ENCODE data around the gene MICU1. TPM values are rescaled to one million over a fixed set of nuclear protein-coding genes. Genes with fewer than 3 reads are reported as not detected.

Gene MICU1
- polyA plus RNA-seq, 1 of the 3 experiments (the other 2 are of a cell fraction), result 24.6 TPM

DNA sequence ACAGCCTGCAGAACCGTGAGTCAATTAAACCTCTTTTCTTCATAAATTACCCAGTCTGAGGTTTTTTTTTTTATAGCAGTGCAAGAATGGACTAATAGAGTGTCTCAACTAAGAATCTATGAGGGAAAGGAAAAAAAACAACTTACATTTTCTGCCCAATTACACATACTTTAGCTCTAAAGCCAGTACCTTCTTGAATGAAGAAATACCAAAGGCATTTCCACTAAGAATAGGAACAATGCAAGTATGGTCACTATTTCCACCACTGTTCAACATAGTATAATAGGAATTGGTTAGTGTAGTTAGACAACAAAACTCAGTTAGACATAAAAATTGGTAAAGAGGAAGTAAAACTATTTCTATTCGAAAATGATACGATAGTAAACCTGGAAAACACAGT, 37.6 kb downstream of the MICU1 start:
- Histone ChIP-seq H3F3A (replicated peaks; ENCODE audit: insufficient read depth) (no peaks in the 10 kb centered on the region), H2AFZ (ENCODE audit: low read depth) (no peak overlapping the region), H3K9me3 (no peaks in the 10 kb centered on the region), H3K27me3 (ENCODE audit: insufficient read depth) (no peaks in the 10 kb centered on the region), H3K9me2 (no peaks in the 10 kb centered on the region), H4K20me1 (ENCODE audit: insufficient read depth) (no peaks in the 10 kb centered on the region), H3K79me2 (ENCODE audit: insufficient read depth) (peaks cover 41% of the 10 kb centered on the region), H3K9ac (no peak overlapping the region), H3K4me2 (no peak overlapping the region), H3K36me3 (replicated peaks in 1 of 2; ENCODE audit: control insufficient read depth in 1 of 2, insufficient read depth in 2 of 2, low read length in 1 of 2) (peaks cover 0 to 3% of the 10 kb centered on the region in 2 experiments), H3K4me1 (ENCODE audit: control insufficient read depth in 1 of 2, insufficient read depth in 2 of 2, low read depth in 1 of 2, low read length in 1 of 2) (no peaks in the 10 kb centered on the region), H3K4me3 (ENCODE audit: low read depth in 2 of 2, low read length in 1 of 2) (no peak overlapping the region), H3K27ac (ENCODE audit: low read depth in 2 of 2, low read length in 1 of 2) (no peak overlapping the region)
- POLR2A ChIA-PET, result no interaction called here
- WGBS (ENCODE audit: low lambda C conversion rate), result 96% methylated on average over 3 of the region's 3 CpGs
- no peak for DNase-seq
- no peak for TF ChIP-seq ELF1 (IDR thresholded peaks at IDR 0.05)
- no peak for TF ChIP-seq FOSL2 (IDR thresholded peaks at IDR 0.05; ENCODE audit: borderline replicate concordance, low read depth)
- TF ChIP-seq, protein P1, sequence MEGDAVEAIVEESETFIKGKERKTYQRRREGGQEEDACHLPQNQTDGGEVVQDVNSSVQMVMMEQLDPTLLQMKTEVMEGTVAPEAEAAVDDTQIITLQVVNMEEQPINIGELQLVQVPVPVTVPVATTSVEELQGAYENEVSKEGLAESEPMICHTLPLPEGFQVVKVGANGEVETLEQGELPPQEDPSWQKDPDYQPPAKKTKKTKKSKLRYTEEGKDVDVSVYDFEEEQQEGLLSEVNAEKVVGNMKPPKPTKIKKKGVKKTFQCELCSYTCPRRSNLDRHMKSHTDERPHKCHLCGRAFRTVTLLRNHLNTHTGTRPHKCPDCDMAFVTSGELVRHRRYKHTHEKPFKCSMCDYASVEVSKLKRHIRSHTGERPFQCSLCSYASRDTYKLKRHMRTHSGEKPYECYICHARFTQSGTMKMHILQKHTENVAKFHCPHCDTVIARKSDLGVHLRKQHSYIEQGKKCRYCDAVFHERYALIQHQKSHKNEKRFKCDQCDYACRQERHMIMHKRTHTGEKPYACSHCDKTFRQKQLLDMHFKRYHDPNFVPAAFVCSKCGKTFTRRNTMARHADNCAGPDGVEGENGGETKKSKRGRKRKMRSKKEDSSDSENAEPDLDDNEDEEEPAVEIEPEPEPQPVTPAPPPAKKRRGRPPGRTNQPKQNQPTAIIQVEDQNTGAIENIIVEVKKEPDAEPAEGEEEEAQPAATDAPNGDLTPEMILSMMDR (IDR thresholded peaks at IDR 0.05), result no peak
- TF ChIP-seq FOXJ3 (CRISPR knock-in tag; IDR thresholded peaks at IDR 0.05), result no peak
- TF ChIP-seq NRF1 (IDR thresholded peaks at IDR 0.05; ENCODE audit: low read depth, low read length), result no peak
- TF ChIP-seq TCF12 (IDR thresholded peaks at IDR 0.05), result no peak
- TF ChIP-seq TEAD4 (IDR thresholded peaks at IDR 0.05; ENCODE audit: borderline replicate concordance, insufficient read depth), result no peak
- TF ChIP-seq, protein P2, sequence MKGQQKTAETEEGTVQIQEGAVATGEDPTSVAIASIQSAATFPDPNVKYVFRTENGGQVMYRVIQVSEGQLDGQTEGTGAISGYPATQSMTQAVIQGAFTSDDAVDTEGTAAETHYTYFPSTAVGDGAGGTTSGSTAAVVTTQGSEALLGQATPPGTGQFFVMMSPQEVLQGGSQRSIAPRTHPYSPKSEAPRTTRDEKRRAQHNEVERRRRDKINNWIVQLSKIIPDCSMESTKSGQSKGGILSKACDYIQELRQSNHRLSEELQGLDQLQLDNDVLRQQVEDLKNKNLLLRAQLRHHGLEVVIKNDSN (IDR thresholded peaks at IDR 0.05; ENCODE audit: borderline replicate concordance, low read depth), result no peak
- no peak for TF ChIP-seq SIN3A (IDR thresholded peaks at IDR 0.05; ENCODE audit: borderline replicate concordance, low read depth, low read length)
- TF ChIP-seq MXI1 (IDR thresholded peaks at IDR 0.05; ENCODE audit: low read depth, low read length), result no peak
- TF ChIP-seq YY1 (IDR thresholded peaks at IDR 0.05; ENCODE audit: low read depth), result no peak
- TF ChIP-seq, protein P3, sequence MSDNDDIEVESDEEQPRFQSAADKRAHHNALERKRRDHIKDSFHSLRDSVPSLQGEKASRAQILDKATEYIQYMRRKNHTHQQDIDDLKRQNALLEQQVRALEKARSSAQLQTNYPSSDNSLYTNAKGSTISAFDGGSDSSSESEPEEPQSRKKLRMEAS (IDR thresholded peaks at IDR 0.05; ENCODE audit: low read depth), result no peak
- TF ChIP-seq, protein P4, sequence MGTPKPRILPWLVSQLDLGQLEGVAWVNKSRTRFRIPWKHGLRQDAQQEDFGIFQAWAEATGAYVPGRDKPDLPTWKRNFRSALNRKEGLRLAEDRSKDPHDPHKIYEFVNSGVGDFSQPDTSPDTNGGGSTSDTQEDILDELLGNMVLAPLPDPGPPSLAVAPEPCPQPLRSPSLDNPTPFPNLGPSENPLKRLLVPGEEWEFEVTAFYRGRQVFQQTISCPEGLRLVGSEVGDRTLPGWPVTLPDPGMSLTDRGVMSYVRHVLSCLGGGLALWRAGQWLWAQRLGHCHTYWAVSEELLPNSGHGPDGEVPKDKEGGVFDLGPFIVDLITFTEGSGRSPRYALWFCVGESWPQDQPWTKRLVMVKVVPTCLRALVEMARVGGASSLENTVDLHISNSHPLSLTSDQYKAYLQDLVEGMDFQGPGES (IDR thresholded peaks at IDR 0.05; ENCODE audit: low read depth, low read length), result no peak
- TF ChIP-seq, protein P5, sequence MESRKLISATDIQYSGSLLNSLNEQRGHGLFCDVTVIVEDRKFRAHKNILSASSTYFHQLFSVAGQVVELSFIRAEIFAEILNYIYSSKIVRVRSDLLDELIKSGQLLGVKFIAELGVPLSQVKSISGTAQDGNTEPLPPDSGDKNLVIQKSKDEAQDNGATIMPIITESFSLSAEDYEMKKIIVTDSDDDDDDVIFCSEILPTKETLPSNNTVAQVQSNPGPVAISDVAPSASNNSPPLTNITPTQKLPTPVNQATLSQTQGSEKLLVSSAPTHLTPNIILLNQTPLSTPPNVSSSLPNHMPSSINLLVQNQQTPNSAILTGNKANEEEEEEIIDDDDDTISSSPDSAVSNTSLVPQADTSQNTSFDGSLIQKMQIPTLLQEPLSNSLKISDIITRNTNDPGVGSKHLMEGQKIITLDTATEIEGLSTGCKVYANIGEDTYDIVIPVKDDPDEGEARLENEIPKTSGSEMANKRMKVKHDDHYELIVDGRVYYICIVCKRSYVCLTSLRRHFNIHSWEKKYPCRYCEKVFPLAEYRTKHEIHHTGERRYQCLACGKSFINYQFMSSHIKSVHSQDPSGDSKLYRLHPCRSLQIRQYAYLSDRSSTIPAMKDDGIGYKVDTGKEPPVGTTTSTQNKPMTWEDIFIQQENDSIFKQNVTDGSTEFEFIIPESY (IDR thresholded peaks at IDR 0.05; ENCODE audit: borderline replicate concordance, low read depth), result no peak
- TF ChIP-seq EZH2phosphoT487 (IDR thresholded peaks at IDR 0.05; ENCODE audit: borderline replicate concordance, low read depth), result no peak
- no peak for TF ChIP-seq CHD2 (IDR thresholded peaks at IDR 0.05; ENCODE audit: low read length, partially characterized antibody)
- CTCF ChIA-PET, result no interaction called here
